GM18499 (cell line): ENCODE results near the gene SPEG.

Source experiments
- ATAC-seq: cut with Tn5 transposase; IDR thresholded peaks from one replicate; pipeline ENCODE4 v1.9.1; 2021; ENCODE audit warnings: moderate number of reproducible peaks; ENCODE audit not compliant: insufficient read depth, unreplicated experiment

SPEG gene

DNA sequence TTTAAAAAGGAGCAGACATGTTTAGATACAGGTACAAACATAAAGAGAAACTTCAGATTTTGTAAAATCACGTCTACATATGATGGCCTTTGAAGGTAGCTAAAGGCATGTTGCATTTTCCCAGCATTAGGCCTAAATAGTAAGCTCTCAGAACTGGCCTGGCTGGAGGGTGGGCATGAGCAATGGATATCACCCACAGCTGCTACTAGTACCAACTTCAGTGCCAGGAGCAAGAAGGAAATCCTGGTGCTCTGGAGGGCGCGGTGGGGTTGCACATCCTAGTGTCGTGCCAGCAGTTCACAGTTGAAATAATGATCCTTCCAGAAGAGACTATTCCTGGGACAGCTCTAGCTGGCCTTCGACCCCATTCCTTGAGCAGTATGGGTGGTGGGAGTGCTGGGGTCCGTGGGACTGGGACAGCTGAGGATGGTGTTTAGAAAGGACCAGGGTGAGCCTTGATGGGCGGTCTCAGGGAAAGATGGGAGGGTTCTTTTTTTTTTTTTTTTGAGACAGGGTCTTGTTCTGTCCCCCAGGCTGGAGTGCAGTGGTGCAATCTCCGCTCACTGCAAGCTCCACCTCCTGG, 11.6 kb upstream of the SPEG start:
- no peak for ATAC-seq

DNA sequence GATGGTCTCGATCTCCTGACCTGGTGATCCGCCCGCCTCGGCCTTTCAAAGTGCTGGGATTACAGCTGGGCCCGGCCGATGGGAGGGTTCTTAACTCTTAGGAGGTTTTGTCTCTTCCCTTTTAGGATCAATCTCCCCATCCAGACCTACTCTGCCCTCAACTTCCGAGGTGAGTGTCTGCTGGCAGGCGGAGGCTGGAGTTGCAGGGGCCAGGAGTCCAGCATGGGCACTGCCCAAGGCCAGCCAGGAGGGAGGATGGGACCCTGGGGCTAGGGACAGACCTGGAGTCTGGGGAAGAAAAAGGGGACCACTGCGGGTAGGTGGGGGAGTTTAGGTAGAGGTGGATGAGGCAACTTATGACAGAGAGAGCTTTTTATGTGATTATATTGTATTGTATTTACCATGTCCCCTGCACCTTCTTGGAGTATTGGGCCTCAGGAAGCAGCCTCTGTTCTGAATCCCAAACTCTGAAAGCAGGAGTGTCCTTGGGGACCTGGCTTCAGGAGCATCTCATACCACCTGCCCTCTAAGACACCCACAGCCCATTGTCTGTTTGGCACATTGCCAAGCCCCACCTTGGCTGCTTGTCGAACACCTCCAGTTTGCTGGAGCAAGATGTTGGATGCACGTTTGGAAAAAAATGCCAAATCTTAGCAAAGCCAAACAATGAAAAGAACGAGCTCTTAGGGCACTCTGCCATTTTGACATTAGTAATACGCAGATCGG, 10.8 kb upstream of the SPEG start:
- ATAC-seq: no peak

DNA sequence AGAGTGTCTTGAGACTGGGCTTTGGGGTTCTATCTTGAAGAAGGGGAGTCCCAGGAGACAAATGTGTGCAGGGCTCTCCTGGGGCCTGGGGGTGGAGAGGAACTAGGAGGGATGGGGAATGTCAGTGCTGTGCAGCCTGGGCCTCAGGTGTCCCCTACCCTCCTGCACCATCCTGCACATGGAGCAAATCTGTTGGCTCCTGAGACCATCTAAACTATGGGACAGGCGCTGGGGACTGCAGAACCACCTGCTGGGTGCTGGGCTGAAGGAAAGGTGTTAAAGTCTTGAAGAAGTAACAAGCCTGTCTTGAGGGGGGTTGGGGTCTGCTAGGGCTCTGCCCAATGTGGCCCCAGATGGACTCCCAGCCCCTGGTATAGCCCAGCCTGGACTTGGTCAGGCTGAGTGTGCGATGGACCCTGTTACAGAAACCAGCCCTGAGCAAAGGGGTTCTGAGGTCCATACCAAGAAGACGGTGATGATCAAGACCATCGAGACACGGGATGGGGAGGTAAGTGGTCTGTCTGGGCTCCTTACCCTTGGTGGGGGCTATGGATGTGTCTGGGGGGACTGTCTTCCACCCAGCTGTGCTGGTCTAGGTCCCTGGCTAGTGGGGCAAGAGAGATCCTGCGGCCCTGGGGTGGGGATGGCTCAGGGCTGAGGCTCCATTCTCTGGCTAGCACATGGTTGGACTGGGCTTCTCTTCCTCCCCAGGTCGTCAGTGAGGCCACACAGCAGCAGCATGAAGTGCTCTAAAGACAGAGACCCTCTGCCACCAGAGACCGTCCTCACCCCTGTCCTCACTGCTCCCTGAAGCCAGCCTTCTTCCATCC, 9.2 kb upstream of the SPEG start:
- ATAC-seq: no peak

DNA sequence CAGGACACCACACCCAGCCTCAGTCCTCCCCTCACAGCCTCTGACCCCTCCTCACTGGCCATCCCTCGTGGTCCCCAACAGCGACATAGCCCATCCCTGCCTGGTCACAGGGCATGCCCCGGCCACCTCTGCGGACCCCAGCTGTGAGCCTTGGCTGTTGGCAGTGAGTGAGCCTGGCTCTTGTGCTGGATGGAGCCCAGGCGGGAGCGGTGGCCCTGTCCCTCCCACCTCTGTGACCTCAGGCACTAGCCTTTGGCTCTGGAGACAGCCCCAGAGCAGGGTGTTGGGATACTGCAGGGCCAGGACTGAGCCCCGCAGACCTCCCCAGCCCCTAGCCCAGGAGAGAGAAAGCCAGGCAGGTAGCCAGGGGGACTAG, 8.6 kb upstream of the SPEG start:
- no peak for ATAC-seq

DNA sequence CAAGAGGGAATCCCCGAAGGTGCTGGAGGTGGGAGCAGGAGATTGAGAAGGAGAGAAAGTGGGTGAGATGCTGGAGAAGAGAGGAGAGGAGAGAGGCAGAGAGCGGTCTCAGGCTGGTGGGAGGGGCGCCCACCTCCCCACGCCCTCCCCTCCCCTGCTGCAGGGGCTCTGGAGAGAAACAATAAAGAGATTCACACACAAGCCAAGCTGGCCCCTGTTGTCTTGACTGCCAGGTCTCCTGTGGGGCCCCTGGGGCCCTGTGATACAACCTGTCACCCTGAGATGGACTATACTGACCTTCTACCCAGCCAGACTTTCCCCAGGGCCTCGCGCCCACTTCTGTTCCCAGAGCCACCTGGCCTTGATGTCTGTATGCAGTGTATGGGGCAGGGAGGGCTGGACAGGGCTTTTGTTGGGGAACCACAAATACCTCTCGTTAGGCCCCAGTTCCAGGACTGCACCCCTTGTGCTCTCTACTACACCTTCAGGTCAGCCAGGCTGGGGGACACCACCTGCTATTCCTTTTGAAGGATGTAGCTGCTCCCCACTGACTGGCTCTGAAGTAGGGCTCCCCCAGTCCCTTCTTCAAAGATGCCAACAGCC, 8.0 kb upstream of the SPEG start:
- no peak for ATAC-seq

DNA sequence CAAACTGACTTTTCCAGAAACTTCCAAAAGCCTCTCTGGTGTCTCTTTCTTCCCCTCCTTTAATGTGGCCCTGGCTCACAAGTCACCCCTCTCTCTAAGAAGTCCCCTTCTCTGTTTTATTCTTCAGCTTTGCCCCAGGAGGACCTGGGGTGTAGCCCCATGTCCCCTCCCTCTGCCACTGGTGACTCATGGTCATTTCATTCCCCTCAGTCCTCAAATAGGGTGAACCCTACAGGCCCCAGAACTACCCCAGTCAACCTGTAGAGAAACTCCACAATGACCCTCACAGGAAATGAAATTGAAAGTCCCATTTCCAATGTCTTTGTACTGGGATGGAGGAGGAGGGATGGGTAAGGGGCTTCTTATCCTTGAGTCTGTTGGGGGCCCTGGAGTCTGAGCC, 6.2 kb upstream of the SPEG start:
- no peak for ATAC-seq

DNA sequence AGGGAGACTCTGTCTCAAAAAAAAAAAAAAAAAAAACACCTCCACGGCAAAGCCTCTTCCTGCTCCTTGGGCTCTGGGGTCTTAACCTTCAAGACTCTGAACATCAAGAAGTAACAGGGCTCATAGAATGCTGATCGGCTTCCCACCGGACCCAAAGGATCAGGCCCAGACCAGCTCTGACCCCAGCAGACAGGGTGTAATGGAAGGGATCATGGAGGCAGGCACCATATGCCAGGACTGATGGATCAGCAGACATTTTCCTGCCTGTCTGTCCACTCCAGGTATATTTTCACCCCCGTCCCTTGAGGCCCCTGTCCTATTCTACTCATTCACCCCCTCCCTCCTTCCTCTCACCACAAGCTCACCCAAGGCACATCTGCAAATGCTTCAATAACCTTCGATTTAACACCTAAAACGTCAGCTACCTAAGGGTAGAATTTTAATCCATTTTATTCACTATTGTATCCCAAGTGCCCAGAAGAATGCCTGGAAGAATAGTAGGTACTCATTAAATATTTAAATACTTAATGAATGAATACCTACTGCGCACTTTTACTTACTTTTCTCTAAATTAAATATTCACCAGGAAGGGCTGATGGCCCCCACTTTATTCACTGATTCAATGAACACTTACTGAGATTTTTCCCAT, 4.6 kb upstream of the SPEG start:
- no peak for ATAC-seq

DNA sequence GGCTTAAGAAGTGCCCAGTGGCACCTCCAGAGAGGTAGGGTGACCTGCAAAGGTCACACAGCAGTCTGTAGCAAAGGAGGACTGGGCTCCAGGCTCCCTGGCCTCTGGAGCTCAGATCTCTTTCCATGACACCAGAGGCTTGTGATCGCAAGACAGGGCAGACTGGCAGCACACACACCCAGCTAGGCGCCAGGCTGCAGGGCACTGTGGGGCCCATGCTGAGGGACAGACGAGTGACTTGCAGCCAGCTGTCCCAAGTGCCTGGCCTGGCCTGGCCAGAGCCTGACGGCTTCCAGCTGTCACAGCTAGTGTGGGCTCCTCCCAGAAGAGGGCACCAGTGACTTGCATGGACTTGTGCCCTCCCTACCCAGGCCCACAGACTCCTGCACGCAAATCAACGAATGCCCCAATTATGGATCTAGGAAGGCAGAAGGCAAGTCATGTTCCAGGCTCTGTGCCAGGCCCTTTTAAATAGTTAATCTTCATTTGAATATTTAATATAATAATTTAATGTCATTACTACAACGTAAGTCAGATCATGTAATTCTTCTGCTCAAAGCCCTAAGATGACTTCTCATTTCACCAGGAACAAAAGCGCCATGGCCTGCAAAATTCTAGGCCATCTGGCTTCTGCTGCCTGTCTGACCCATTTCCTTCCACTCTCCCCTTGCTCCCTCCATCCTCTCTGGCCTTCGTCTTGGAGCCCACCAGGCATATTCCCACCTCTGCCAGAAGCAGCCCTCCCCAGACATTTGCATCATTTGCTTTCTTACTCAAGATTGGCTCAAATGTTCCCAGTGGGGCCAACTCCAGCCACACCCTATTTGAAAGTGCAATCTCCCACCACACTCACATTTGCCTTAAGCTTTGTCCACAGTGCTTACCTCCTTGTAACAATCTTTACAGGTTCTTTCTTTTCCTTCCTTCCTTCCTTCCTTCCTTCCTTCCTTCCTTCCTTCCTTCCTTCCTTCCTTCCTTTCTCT, 3.7 kb upstream of the SPEG start:
- no peak for ATAC-seq

DNA sequence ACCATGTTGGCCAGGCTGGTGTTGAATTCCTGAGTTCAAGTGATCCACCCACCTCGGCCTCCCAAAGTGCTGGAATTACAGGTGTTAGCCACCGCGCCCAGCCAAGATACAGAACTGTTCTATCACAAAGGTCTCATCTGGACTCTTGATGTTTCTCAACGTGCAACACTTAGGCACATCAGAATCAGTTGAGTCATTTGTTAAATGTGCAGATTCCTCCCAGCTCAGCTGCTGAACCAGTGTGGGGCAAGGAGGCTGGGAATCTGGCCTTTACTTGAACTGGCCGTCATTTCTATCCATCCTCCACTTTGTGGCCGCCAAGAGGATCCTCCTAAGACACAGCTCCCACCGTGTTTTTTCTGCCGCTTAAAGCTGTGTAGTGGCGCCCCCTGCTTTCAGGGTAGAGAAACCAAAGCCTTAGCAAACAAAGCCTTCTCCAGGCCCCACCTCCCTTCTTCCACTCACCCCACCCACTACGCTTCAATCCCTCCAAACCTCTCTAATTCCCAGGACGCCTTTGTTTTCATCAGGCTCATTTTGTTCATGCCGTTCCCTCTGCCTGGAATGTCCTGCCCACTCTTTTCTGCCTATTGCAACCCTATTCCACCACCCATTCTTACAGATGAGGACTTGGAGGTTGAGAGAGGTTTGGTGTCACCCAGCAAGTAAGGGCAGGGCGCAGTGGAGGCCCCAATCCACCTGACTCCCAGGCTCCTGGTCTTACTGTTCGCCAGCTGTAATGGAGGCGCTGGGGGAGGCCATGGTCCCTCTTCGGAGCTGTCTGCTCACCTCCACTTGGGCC, 776 bp upstream of the SPEG start:
- ATAC-seq: no peak

DNA sequence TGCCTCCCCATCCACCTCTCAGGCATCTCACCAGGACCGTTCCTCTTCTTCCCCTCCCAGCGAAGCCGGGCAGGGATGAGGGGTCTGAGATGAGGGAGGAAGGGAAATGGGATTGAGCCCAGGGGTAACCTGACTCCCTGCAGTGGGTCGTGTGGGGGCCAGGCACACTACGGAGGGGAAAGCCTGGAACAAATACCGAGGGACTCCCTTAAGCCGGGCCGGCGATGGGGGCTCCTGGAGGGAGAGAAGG, 250 bp upstream of the SPEG start:
- no peak for ATAC-seq

DNA sequence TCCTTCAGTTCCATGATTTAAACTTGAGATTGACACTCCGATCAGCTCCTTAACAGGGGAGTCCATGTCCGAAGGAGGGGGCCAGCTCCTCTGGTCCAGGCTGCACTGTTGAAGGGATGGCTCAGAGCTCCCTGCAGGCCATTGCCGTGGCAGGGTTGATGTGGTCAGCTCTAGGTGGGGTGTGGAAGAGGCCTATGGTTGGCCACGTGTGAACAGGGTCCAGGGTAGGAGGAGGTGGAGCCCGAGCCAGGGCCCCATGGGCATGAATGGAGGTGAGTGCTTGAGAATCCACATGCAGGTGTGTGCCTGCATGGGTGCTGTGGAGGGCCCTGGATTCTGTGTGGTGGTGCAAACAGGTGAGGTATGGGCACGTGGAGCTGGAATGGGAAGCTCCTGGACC, 1.1 kb downstream of the SPEG start:
- ATAC-seq: no peak

DNA sequence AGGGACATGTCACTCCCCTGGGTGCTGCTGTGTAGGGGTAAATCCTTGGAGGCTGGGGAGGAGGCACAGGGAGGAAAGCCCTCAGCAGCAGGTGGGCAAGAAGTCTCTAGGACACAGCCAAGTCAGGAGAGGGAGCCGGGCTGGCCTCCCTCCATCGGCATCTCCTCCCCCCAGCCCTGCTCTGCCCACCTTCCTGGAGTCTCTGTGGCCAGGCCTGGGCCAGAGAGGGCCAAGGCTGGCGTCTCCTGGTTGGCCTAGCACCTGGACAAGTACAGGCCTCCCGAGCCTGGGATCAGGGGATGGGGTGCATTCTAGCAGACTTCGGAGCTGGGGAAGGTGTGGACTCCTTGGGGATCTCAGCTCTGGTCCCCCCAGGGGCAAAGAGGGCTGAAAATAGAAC, 1.8 kb downstream of the SPEG start:
- no peak for ATAC-seq

DNA sequence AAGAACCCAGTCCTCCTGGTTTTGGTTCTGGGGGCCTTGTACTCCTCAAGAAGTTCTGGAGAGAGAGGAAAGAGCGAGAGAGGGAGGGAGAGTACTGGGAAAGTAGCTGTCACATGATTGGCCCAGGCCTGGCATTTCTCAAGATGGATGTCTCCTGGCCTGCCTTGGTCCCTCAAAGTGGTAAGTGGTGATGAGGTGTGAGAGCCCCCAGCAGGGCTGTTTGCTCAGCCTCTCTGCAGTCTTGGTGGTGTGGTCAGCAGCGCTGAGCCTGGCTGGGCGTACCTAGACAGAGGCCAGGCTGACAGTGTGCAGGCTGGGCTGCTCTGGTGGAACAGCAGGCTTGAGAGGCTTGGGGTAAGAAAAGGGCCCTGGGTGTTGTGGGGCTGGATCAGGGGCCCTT, 2.5 kb downstream of the SPEG start:
- no peak for ATAC-seq

DNA sequence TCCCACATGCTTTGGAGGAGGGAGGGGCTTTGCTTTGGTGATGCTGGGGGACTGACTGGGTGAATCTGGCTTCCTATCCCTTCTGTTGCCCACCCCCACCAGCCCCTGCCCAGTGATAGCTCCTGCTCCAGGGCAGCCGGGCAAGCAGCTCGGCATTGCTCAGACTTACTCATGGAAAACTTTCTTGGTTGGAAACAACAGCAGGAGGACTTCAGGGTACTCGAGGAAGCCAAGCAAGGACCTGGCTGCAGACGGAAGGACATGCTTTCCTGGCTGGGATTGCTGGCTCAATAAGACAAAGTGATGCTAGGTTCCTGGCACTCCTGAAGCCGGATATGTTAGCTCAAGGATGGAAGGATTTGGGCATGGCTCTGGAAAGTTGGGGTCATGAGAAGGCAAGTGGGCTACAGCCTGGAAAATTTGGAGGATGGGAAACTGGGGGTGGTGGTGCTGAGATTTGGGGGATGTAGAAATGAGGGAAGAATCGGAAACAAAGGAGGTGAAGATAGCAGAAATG, 3.1 kb downstream of the SPEG start:
- ATAC-seq: no peak

DNA sequence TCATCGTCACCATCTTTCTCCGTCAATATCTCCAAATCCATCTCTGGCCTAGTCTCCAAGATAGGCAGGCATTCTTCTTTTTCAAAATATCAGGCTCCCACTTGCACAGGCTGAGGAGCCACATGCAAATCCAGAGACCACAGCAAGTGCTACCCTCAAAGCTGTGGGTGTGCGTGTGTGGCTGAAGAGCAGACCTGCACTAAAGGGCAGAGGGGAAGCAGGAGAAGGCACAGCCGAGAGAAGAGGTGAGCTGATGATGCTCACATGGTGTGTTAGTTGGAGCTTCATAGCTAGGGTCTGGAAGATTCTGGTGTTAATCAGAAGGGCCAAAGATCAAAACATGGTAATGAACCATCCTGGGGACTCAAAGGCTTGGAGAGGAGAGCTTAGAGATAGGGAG, 3.8 kb downstream of the SPEG start:
- no peak for ATAC-seq

DNA sequence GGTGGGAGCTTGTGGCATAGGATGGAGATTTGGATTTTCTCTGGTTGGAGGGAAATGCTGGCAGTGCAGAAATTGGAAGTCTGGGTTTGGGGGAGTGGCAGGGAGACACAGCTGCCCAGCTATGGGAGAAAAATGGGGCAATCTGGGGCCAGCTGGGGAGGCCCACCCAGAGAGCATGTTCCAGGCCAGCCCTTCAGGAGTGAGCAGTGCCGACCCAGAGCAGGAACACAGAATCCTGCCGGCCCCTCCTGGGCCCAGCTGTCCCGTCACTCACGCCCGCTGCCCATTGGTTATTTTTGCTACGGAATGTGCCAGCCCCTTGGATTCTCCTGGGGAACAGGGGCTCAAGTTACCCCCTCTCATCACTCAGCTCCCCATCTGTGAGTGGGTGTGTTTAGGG, 4.9 kb downstream of the SPEG start:
- ATAC-seq: no peak

DNA sequence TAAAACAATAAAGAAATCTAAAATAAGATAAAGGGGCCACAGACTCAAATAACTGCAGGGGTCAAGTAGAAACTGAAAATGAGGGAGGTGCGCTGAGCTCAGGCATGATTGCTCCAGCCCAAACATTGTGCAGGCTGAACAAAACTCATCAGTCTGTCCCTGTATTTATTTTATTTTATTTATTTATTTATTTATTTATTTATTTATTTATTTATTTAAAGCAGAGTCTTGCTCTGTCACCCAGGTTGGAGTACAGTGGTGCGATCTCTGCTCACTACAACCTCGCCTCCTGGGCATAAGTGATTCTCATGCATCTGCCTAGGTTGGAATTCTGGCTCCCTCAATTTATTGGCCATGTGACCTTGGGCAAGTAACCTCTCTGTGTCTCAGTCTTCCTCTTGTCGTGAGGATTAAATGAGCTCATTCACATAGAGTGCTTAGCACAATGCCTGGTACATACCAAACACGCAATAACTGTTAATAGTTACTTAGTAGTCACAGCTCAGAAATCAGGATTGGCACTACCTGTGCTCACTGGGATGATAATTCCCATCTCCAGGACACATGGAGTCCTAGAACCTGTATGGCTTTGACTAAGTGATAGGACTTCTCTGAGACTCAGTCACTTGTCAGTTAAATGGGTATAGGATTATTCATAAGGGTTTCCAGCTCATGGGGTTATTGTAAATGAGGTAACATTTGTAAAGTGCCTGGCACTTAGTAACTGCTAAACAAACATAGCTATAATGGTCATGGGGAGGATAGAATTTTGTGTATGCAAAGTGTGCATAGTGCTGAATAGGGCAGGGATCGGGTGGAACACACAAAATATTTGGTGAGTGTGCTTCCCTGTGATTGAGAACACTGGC, 6.0 kb downstream of the SPEG start:
- no peak for ATAC-seq
